NCI-H446 treated with DMSO at 0.1 percent for 48 hours (cell line): ENCODE measurements around the gene ACSBG1.

Experiments
- DNase-seq: peaks from one replicate; lab custom pipeline; 2025; lab: John Stamatoyannopoulos, UW

ACSBG1 gene, protein sequence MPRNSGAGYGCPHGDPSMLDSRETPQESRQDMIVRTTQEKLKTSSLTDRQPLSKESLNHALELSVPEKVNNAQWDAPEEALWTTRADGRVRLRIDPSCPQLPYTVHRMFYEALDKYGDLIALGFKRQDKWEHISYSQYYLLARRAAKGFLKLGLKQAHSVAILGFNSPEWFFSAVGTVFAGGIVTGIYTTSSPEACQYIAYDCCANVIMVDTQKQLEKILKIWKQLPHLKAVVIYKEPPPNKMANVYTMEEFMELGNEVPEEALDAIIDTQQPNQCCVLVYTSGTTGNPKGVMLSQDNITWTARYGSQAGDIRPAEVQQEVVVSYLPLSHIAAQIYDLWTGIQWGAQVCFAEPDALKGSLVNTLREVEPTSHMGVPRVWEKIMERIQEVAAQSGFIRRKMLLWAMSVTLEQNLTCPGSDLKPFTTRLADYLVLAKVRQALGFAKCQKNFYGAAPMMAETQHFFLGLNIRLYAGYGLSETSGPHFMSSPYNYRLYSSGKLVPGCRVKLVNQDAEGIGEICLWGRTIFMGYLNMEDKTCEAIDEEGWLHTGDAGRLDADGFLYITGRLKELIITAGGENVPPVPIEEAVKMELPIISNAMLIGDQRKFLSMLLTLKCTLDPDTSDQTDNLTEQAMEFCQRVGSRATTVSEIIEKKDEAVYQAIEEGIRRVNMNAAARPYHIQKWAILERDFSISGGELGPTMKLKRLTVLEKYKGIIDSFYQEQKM

DNA sequence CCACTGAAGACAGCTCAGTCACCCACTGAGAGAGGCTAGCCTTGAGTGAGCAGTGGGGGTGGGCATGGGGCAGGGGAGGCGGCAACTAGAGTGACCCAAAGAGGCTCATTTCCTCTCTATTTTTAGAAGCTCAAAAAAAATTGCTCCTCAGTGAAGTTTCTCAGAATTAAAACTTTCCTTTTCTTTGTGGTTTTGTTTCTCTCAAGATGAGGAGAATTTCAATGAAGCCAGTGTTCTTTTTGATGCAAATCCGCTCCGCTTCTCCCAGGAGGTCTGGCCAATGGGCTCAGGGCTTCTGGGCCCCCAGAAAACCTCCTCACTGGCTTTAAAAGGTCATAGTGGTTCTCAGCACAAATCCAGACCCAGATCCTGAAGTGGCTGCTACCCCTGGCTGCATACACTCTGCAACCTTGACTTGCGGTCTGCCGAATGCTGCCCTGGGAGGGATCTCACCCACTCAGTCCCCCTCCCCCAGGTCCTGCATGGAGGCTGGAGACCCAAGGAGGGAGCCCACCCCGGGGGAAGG, at the start of gene ACSBG1:
ACSBG1 (minus strand) TSS at position 51 of the 526 bp plus-strand sequence. CDS start 64 bp downstream, outside the sequence.
- DNase-seq = no peak

DNA sequence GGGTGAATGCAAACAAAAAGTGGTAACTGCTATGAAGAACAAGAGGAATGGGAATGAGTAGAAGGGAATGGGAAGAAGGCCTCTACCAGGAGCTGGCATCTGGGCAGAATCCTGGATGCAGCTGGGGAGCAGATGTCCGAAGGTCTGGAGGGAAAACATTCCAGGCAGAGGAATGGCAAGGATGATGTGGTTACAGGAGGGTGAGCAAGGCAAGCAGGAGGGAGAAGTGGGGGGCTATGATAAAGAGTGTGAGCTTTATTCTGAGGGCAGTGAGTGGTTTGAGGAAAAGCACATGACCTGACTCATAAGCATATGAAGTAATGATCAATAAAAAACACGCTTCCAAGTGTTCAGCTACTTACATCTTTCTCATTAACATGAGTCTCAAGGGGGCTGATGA, 48.0 kb upstream of the ACSBG1 start:
- no peak for DNase-seq

DNA sequence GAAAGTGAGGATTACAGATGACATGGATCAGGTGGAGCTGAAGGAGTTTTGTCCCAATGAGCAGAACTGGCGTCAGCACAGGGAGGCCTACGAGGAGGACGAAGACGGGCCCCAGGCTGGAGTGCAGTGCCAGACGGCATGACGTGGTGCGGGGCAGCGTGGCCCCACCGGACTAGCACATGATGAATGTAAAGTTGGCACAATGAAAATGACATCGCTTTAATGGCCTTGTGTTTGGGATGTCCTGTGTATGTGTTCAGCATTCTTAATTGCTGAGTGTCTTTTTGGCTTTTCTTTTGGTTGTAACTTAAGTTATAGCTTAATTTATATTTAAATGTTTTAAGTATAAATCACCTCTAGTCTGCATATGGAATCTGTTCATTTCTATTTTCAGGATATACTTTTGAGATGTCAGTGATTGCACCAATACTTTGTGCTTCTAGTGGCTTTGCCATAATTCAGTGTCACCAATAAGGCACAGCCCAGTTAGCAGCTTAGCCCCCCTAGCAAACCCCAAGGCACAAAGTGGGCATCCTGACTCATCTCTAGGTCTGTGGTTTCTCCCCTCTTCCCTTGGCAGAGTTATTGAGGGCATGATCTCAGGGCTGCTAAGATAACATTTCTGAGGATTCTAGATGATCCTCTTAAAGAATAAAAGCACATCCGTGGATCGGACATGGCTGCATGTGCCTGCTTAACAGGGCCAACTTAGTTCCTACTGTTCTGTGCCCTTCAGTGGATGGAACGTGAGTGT, 46.1 kb upstream of the ACSBG1 start:
- DNase-seq = no peak

DNA sequence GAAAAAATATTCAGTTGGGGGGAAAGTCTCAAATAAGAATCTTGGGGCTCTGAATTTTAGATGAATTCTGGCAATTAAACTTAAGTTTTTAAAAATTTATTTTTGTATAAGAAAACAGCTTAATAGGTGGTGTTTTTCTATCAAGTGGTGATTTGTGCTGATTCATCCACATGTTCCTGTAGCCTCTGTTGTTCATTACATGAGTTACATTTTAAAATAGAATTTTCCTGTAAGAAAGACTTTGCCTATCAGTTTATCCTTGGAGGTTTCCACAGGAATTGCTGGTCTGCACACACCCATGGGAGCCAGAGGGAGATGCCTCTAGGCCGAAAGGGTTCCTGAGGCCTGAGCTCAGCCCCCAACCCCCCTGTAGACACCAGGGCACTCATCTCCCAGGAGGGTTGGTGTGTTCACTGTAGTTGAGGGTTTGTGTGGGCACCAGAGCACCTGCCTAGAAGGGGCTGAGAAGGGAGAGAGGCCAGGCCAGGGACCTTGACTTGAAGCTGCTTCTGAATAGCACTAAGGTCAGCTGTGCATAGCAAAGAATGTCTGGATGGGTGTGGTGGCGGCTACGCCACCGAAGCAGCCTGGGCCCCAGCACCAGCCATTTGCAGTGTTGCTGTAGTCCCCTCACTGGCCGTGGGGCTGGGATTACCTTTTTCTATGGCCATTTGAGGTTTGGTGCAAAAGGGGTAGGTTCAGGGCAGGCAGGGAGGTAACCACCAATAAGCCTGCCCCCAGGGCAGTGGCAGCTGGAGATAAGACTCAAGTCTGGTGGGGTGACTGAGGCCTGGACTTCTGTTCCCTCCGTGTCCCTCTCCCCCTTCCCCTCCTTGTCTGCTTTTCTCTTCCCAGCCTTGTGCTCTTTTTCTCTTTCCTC, 41.9 kb upstream of the ACSBG1 start:
- DNase-seq = no peak

DNA sequence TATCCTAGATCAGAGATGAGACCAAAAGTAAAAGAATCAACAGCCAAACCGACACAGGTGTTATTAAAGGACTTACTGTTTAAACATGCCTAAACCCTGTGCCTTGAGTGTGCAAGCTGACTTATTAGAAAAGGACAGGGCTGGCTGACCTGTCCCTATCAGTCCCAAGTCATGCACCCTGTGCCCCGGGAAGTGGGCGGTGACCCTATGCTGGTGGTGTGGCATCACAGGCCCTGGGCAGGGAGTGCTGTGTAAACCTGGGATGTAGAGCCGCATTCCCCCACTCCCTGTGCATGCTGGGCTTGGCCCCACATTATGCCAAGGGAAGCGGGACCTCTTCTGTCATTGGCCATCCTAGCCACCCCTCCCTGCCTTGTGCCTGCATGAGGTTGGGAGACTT, 40.6 kb upstream of the ACSBG1 start:
- DNase-seq = no peak

DNA sequence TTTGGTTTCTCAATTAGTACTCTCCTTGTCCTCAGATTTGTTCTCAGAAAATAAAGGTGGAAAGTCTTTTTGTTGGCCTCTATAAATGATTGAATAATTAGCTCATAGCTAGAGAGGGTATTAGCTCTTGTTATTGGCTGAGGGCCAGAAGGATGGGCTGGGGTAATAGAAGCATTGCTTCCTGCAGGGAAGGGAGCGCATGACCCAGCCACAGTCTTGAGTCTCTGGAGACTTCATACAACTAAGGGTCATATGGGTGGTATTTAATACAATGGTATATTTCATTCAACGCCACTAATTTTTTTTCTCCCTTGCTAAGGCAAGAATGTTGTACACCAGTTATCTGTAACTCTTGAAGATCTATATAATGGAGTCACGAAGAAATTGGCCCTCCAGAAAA, 38.4 kb upstream of the ACSBG1 start:
- no peak for DNase-seq

DNA sequence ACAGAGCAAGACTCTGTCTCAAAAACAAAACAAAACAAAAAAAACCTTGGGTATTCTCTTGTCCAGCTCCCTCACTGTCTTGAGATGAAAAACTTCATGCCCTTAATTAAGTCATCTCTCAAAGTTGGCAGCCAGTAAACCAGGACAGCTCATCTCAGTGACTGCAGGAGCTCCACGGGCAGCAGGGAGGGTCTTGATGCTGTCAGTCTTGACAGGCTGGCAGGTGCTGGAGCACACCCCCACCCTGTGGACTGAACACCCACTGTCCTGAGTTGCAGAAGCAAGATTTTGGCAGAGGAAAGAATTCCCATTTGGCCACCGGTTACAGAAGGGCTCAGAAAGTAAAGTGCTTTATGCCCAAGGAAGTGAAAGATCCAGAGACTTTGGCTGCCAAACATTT, 38.0 kb upstream of the ACSBG1 start:
- DNase-seq = no peak

DNA sequence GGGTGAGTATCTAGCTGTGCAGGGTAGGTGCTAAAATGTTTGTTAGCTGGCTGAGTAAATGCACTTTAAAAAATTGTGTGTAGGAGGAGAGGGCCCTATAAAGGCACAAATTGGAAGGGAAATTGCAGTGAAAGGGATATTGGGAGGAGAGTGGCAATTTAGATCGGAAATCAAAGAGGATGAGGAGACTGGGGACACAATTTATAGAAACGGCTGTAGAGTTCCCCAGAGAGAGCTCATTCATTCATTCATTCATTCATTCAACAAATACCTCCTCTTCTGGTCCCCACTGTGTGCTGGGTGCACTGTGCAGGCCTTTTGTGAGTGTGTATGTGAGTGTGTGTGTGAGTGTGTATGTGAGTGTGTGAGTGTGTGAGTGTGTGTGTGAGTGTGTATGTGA, 32.4 kb upstream of the ACSBG1 start:
- no peak for DNase-seq

DNA sequence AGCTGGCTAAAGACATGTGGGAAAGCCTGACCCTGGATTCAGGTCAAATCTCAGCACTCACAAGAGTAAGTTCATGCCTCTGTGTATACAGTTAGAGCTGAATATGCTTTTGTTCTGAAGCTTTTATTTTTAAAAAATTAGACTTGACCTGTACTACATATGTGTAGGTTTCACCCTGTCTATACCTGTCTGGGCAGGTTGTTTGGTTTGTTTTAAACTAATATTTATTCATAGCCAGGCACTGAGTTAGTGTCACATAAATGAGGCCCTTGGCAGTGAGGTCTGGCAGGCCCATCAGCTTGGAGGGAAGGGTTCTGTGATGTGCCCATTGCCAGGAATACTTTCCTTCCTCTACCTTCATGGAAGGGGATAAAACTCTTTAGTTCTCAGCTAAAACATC, 31.9 kb upstream of the ACSBG1 start:
- no peak for DNase-seq

DNA sequence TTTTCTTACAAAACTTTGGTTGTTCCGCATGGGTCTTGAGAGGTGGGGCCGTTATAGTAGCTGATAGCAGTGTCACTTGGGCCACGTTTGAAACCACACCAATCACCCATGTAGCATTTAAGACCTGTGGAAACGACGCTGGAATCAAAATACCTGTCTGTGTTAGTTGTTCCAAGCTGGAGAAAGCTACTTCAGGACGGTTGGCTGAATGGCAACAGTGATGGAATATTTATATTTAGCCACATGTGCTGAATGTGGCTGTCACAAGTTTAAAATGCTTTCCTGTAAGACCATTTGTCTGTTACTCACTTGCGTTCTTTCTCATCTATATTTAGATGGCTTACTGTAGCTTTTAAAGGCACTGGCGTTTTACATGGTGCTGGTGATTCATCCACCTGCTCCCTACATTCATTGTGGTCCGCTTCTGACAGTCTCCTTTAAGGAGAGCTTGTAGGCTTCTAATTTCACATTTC, 31.4 kb upstream of the ACSBG1 start:
- DNase-seq = no peak

DNA sequence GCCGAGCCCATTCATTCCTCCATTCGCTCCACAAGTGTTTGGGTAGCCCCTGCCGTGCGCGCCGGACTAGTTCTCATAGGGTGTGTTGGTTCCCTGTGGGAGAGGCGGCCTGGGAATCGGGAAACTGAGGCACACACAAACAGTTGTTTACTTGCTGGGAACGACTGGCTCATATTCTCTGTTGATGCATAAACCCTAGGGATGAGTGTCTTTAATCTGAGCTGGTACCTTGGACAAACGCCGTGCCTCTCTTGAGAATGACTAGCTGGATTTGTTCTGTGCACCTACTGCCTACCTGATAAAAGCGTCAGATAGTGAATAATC, 30.7 kb upstream of the ACSBG1 start:
- no peak for DNase-seq

DNA sequence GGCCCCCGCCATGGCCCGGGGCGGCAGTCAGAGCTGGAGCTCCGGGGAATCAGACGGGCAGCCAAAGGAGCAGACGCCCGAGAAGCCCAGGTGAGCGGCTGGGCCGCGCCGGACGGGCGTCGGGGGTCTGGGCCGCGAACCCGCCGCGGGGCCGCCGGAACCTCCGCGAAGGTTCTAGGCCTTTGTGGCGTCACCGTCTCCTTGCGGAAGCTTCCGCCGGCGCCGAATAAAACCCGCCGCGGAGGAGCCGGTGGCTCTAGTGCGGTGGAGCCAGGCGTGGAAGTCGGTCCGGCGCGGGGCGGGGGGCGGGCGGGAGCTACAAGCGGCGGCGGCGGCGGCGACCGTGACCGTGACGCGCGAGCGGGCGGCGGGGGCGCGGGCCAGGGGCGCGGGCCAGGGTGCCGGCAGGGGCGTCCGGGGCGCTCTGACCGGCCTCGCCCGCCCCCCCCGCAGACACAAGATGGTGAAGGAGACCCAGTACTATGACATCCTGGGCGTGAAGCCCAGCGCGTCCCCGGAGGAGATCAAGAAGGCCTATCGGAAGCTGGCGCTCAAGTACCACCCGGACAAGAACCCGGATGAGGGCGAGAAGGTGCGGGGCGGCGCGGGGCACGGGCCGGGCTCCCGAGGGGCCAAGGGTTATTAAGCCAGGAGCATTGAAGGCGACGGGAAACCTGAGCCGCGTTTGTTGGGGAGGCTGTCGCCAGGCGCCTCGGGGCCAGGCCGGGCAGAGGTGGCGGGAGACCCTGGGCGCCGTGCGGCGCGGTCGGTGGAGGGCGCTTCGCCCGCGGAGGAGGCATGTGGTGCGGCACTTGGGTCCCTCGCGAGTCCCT, 30.2 kb upstream of the ACSBG1 start, which contains the start of gene DNAJA4:
DNAJA4 (plus strand) TSS at position 259 of the 833 bp plus-strand sequence; CDS start at position 461, 202 bp downstream.
- no peak for DNase-seq

DNA sequence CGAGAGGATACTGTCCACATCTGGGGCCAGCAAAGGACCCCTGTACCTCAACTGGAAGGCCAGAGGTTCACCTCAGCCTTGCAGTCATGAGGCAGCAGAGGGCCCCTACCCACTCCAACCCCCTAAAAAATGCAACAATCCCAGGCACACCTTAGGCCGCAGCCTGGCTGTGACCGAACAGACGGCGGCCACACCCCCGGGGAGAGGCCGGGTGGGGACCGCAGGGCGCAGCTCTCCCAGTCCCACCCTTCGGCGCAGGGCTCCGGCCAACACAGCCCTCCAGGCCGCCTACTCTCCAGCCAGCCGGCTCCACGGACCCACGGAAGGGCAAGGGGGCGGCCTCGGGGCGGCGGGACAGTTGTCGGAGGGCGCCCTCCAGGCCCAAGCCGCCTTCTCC, 29.5 kb upstream of the ACSBG1 start:
- no peak for DNase-seq

DNA sequence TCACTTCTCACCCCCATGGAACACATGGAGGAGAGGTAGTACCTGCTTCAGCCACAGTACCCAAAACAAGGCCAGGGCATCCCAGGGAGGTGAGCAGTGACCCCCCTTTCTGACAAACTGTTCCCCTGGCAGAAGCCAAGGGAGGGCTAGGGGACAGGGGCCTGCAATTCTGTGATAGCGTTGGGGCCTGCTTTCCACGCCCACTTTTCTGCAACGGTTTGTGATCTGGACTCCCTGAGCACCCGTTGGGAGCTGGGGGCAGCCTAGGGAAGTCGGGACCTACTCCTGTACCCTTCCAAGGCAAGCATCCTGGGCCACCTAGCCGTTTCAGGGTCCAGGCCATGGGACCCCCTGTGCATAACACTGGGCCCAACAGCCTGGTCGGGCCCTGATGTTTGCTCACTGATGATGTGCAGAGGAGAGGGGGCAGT, 29.0 kb upstream of the ACSBG1 start:
- DNase-seq = no peak

DNA sequence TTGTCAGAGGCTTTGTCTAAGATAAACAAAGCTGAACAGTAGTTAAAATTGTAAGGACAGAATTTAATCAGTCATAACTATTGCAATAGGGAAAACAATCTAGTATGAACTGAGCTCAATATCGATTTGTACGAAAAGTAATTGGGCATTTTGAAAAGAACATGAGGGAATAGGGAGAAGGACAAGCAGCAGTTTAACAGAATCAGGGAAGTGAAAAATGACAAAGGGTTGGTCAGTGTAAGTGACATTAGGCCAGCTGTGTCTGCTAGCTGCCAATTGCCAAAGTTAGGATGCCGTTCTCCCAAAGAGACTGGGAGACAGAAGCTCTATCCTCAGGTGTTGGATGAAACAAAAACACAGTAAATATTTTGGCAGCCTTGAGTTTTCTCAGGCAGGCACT, 26.7 kb upstream of the ACSBG1 start:
- DNase-seq = no peak

DNA sequence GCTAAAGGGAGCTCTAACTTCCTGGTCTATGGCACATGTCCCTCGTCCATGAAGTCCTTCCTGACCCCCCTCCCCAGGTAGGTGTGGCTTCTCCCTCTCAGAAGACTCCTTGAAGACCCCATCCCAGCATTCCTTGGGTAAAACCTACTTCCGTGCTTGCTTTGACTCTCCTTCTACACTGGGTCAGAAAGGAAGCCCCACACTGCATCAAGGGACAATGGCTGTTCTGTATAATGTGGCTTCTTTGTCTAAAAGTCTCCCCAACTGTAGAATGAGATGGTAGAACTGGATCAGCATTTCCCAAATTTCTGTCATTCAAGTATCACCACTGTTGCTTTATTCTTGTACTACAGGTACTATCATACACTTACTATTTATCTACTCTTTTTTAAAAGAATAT, 26.1 kb upstream of the ACSBG1 start:
- no peak for DNase-seq

DNA sequence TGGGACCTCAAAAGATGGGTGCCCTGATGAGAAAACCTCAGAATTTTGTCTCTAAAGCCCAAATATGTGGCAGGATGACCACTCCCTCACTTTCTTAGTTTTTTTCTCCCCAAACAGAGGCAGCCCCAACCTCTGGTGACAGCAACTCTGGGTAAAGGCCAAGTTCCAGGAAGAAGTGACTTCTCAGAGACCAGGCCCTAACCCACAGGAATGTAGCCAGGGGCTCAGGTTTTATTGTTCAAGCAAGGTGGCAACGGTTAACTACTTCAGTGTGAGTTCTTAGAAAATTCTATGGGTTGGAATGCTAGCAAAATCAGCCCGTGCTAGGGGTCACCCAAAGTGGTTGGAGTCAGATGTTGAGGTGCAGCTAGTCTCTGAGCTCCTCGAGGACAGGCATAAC, 24.9 kb upstream of the ACSBG1 start:
- no peak for DNase-seq

DNA sequence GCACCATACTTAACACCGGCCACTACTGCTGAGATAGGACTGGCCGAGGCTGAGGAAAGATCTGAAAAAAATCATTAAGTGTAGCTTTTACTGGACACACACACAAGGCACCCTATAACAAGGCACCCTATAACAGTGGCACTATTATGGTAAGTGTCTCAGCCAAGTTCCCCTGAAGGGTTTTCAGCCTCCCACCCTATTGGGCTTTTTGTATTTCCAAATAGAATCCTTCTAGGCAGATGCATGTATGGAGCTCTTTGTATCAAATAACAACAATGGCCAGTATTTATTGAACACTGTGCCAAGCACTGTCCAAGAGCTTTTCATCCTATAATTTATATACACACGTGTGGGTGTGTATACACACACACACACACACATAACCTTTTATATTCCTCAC, 23.3 kb upstream of the ACSBG1 start:
- DNase-seq = no peak

DNA sequence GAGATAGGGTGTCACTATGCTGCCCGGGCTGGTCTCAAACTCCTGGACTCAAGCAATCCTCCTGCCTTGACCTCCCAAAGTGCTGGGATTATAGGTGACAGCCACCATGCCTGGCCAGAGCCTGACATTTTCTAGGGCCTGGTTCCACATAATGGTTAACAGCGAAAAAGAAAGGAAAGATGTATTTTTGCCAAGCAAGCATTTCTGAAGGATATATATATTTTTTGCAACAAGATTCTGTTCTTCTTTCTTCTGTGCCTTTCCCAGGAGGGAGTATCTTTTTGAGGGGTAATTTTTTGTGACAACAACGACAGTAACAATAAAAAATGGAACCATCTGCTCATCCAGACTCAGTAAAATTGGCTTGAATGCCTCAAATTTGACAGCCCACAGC, 21.7 kb upstream of the ACSBG1 start:
- no peak for DNase-seq

DNA sequence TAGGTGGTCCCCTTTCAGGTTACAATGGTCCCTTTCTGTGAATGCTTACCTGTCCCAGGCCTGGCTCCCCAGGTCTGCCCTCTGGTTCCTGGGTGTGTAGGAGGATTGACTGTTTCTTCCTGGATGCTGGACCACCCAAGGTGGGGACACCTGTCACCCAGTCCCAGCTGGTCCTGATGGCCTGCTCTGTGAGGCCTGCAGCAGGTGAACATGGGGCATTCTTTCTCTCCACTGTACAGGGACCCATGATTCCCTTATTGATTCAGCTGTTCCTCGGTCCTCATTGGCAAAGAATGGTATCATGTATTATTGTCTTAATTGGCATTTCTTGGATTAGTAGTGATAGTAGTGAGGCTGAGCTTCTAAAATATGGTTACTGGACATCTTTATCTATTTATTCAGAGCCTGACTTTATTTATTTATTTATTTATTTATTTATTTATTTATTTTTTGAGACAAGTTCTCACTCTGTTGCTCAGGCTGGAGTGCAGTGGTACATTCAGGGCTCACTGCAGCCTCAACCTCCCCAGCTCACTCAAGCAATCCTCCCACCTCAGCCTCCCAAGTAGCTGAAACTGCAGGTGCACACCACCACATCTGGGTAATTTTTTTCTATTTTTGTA, 21.2 kb upstream of the ACSBG1 start:
- DNase-seq = no peak
